Adrenal gland (tissue), 5 donors: Measurements from ENCODE around the gene TACC2.

Experiments
- POLR2A ChIP-seq, 2 donors: fragments of 450-650 bp; IDR thresholded peaks; one replicate each; pipeline ENCODE4 v1.6.1; 2017; ENCODE audit warnings: antibody characterized with exemption in 2 of 2, mild to moderate bottlenecking in 2 of 2, moderate library complexity in 1 of 2
- TF ChIP-seq, protein P1 (sequence below), 6 experiments: fragments of 450-650 bp in 4 of 6; fragments of 200-600 bp in 2 of 6; sonication (generic) in 1 of 6; IDR thresholded peaks; 1 replicate in 5 of 6; 2 replicates in 1 of 6; pipeline versions ENCODE4 v1.5.1 to v1.8.0; 2016 to 2021; ENCODE audit warnings: antibody characterized with exemption in 6 of 6, mild to moderate bottlenecking in 2 of 6, moderate library complexity in 1 of 6
- donor health status: DM: no; HTN: no; CAD: no.

DNA sequence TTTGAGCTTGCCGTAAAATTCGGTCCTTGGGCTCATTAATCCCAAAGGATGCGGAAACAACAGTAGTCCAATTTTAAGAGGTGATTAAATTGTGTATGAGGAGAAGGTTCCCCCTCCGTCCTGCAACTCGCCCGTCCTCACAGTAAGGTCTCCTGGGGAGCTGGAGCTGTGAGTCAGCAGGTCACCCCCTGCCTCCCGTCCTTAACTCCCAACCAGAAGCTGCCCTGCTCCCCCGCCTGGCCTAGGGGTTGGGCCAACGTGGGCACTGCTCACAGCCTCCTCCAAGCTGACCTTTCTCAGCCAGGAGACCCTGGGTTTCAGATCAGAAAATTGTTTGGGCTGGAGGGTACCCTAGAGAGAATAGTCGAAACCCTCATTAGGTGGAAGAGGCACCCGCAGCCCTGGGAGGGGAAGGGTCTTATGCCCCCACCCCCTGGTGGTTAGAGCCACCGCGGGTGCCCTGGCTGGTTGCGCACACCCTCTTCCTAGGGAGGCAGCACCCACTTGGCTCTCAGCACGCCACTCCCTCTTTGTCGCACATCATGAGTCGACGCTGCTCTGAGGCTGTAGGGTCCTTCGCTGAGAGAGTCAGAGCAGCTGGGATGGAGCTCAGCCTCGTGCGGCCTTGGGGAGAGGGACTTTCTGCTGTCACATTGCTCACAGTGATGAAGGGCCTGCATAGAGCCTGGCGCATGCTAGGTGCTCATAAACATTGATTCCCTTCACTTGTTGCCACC lies 131.2 kb downstream of the TACC2 start:
- TF ChIP-seq POLR2A (IDR thresholded peaks at IDR 0.05) = no peak
- TF ChIP-seq, protein P1, sequence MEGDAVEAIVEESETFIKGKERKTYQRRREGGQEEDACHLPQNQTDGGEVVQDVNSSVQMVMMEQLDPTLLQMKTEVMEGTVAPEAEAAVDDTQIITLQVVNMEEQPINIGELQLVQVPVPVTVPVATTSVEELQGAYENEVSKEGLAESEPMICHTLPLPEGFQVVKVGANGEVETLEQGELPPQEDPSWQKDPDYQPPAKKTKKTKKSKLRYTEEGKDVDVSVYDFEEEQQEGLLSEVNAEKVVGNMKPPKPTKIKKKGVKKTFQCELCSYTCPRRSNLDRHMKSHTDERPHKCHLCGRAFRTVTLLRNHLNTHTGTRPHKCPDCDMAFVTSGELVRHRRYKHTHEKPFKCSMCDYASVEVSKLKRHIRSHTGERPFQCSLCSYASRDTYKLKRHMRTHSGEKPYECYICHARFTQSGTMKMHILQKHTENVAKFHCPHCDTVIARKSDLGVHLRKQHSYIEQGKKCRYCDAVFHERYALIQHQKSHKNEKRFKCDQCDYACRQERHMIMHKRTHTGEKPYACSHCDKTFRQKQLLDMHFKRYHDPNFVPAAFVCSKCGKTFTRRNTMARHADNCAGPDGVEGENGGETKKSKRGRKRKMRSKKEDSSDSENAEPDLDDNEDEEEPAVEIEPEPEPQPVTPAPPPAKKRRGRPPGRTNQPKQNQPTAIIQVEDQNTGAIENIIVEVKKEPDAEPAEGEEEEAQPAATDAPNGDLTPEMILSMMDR (IDR thresholded peaks at IDR 0.05) = no peak
